Sigmoid colon (tissue), 7 donors: ENCODE results near the gene CHRNE. TPM values are rescaled to one million over a fixed set of nuclear protein-coding genes. Genes with fewer than 3 reads are reported as not detected.

Source experiments
- DNase-seq: peaks from one replicate; pipeline ENCODE4 v3.0.0-alpha.2; 2019
- H3K27ac ChIP-seq, 4 donors: fragments of 200-600 bp; sonication (generic); one replicate each; pipeline ENCODE4 v1.5.1; 2016 to 2019; ENCODE audit warnings: mild to moderate bottlenecking in 1 of 4
- H3K27me3 ChIP-seq, 3 donors: fragments of 200-600 bp; sonication (generic); one replicate each; pipeline ENCODE4 v1.5.1; 2019; ENCODE audit warnings: mild to moderate bottlenecking in 1 of 3
- H3K36me3 ChIP-seq, 4 donors: fragments of 200-600 bp; sonication (generic); one replicate each; pipeline ENCODE4 v1.5.1; 2016 to 2019
- H3K4me1 ChIP-seq, 4 donors: fragments of 200-600 bp; sonication (generic); one replicate each; pipeline ENCODE4 v1.5.1; 2017 to 2019
- H3K4me3 ChIP-seq, 4 donors: fragments of 200-600 bp; sonication (generic); one replicate each; pipeline ENCODE4 v1.5.1; 2017 to 2019; ENCODE audit warnings: mild to moderate bottlenecking in 2 of 4, moderate library complexity in 1 of 4
- H3K9me3 ChIP-seq, 4 donors: fragments of 200-600 bp in 3 of 4; sonication (generic) in 3 of 4; one replicate each; pipeline versions ENCODE4 v1.5.1 to v1.6.1; 2013 to 2019
- CTCF ChIP-seq, 4 experiments: fragments of 450-650 bp in 3 of 4; fragments of 200-600 bp in 1 of 4; IDR thresholded peaks; one replicate each; pipeline ENCODE4 v1.5.1; 2016 to 2019; ENCODE audit warnings: antibody characterized with exemption in 4 of 4, mild to moderate bottlenecking in 3 of 4, moderate library complexity in 2 of 4
- EP300 ChIP-seq, 4 donors: sonication (generic); formaldehyde crosslinking; IDR thresholded peaks; one replicate each; pipeline ENCODE4 v1.6.1; 2017; ENCODE audit warnings: antibody characterized with exemption in 4 of 4
- POLR2A ChIP-seq, 2 donors: fragments of 450-650 bp; IDR thresholded peaks; one replicate each; pipeline ENCODE4 v1.6.1; 2016; ENCODE audit warnings: antibody characterized with exemption in 2 of 2, mild to moderate bottlenecking in 2 of 2, moderate library complexity in 2 of 2
- POLR2AphosphoS5 ChIP-seq, 4 donors: sonication (generic); formaldehyde crosslinking; IDR thresholded peaks; one replicate each; pipeline ENCODE4 v1.6.1; 2017; ENCODE audit warnings: antibody characterized with exemption in 4 of 4
- WGBS, 2 donors: extraction: QIAGEN DNeasy Blood & Tissue Kit; methylation state at CpG; one replicate each; pipeline ENCODE4 v1.1.7; 2013; 5-methylcytosine and 5-hydroxymethylcytosine counted together
- intact Hi-C: fragments of 100-400 bp; cut with DNase I; formaldehyde crosslinking; loops from one replicate; pipeline ENCODE4 v1.15.1; 2023
- polyA plus RNA-seq, 3 donors: library from polyadenylated mRNA; stranded (reverse); fragments of 200-250 nt; gene quantifications; one replicate each; pipeline ENCODE4 v1.2.3, GENCODE V29; 2013
- total RNA-seq, 4 donors: library from RNA; depleted of rRNA; stranded (reverse); fragments of >200 nt; gene quantifications; one replicate each; pipeline ENCODE4 v1.1.0, GENCODE V29; 2016
- donor health status: healthy with polysubstance abuse.
- donor health status: Bipolar disorder and iron deficiency.
- donor health status: healthy.

The CHRNE gene
- total and polyA plus RNA-seq, 7 donors: 0.46 to 0.57 (median 0.54) TPM; not detected in 2

- intact Hi-C loops: no loop called here
- peak overlapping the region in 2 of 4 donors; percentile 96 for H3K27ac ChIP-seq
- peaks cover 13 to 33% (median 19%) of the 10 kb centered on the region in 4 donors for H3K36me3 ChIP-seq
- WGBS, 2 donors: 94 to 97% methylated on average over 16 of the region's 16 CpGs
- TF ChIP-seq EP300 (IDR thresholded peaks at IDR 0.05) (no peak), POLR2AphosphoS5 (IDR thresholded peaks at IDR 0.05) (no peak), POLR2A (IDR thresholded peaks at IDR 0.05) (no peak), CTCF (IDR thresholded peaks at IDR 0.05) (no peak)
- H3K4me1 ChIP-seq: peaks cover 0 to 49% (median 40%) of the 10 kb centered on the region in 4 donors
- H3K9me3 ChIP-seq: no peaks in the 10 kb centered on the region
- no peak overlapping the region for H3K4me3 ChIP-seq
- H3K27me3 ChIP-seq: no peaks in the 10 kb centered on the region
- DNase-seq: no peak
Measured at GRCh38 chr17:4937553-4937952, 34.7 kb upstream of the CHRNE start.

GRCh38 chr17:4936436-4936835 is 33.5 kb upstream of the CHRNE start:
- TF ChIP-seq CTCF (IDR thresholded peaks at IDR 0.05): no peak
- no peak for TF ChIP-seq EP300 (IDR thresholded peaks at IDR 0.05)
- TF ChIP-seq POLR2AphosphoS5 (IDR thresholded peaks at IDR 0.05): no peak
- no peak for TF ChIP-seq POLR2A (IDR thresholded peaks at IDR 0.05)
- Histone ChIP-seq H3K27ac (no peak overlapping the region), H3K4me1 (peaks cover 0 to 38% (median 33%) of the 10 kb centered on the region in 4 donors), H3K4me3 (no peak overlapping the region), H3K9me3 (no peaks in the 10 kb centered on the region), H3K27me3 (no peaks in the 10 kb centered on the region), H3K36me3 (peaks cover 13 to 27% (median 16%) of the 10 kb centered on the region in 4 donors)
- no peak for DNase-seq
- 86 to 92% methylated on average over 3 of the region's 3 CpGs for WGBS, 2 donors
- intact Hi-C loops: no loop called here

GRCh38 chr17:4935650-4936049 is 32.8 kb upstream of the CHRNE start:
- DNase-seq: no peak
- H3K27me3 ChIP-seq: no peaks in the 10 kb centered on the region
- H3K36me3 ChIP-seq: peaks cover 13 to 27% (median 16%) of the 10 kb centered on the region in 4 donors
- TF ChIP-seq CTCF (IDR thresholded peaks at IDR 0.05): no peak
- no peak for TF ChIP-seq POLR2A (IDR thresholded peaks at IDR 0.05)
- TF ChIP-seq POLR2AphosphoS5 (IDR thresholded peaks at IDR 0.05): no peak
- TF ChIP-seq EP300 (IDR thresholded peaks at IDR 0.05): no peak
- H3K4me1 ChIP-seq: peaks cover 0 to 31% (median 25%) of the 10 kb centered on the region in 4 donors
- H3K27ac ChIP-seq: no peak overlapping the region
- intact Hi-C loops: no loop called here
- H3K9me3 ChIP-seq: no peaks in the 10 kb centered on the region
- no peak overlapping the region for H3K4me3 ChIP-seq

GRCh38 chr17:4934173-4934979 is 31.5 kb upstream of the CHRNE start:
- H3K36me3 ChIP-seq: peaks cover 13 to 27% (median 16%) of the 10 kb centered on the region in 4 donors
- WGBS, 2 donors: 28 to 38% methylated on average over 14 of the region's 14 CpGs
- H3K27me3 ChIP-seq: no peaks in the 10 kb centered on the region
- intact Hi-C loops: no loop called here
- H3K4me1 ChIP-seq: peaks cover 0 to 30% (median 24%) of the 10 kb centered on the region in 4 donors
- peak overlapping the region in 3 of 4 donors; percentile 5 to 42 (median 42) for H3K27ac ChIP-seq
- H3K4me3 ChIP-seq: no peak overlapping the region
- peak in 1 of 4 experiments; percentile 6 for TF ChIP-seq CTCF (IDR thresholded peaks at IDR 0.05)
- no peak for TF ChIP-seq EP300 (IDR thresholded peaks at IDR 0.05)
- no peaks in the 10 kb centered on the region for H3K9me3 ChIP-seq
- DNase-seq: no peak
